GM12878 (cell line): ENCODE measurements around the gene HIVEP1. TPM values are rescaled to one million over a fixed set of nuclear protein-coding genes. Genes with fewer than 3 reads are reported as not detected.
A peak's percentile ranks its signal among the peaks of the same experiment; 100 is the strongest.

Experiments
- ATAC-seq: fragments of 200-7000 bp; cut with Tn5 transposase; 3 replicates; pipeline ENCODE4 v1.9.1; 2020; ENCODE audit warnings: mild to moderate bottlenecking, moderate library complexity
- BruUV-seq: library from RNA; stranded (reverse); fragments of 400-500 nt; replicated peaks from 2 replicates; lab custom pipeline; 2021; lab: Mats Ljungman, UMichigan
- CTCF ChIA-PET: fragments of 300-600 bp; sonication (Branson Sonifier 250); formaldehyde crosslinking; extraction: SDS; loops from one replicate; lab custom pipeline; 2021; ENCODE audit warnings: inconsistent platforms; lab: Yijun Ruan, JAX
- POLR2A ChIA-PET: fragments of 350-600 bp; formaldehyde crosslinking; extraction: SDS; loops from one replicate; lab custom pipeline; 2021; ENCODE audit warnings: inconsistent platforms; lab: Charles Lee
- RAD21 ChIA-PET: fragments of 300-600 bp; sonication (Branson Sonifier 250); formaldehyde crosslinking; loops from one replicate; lab custom pipeline; 2023; ENCODE audit warnings: antibody characterized with exemption; ENCODE audit not compliant: unreplicated experiment; lab: Charles Lee
- SMC1A ChIA-PET: fragments of 300-600 bp; sonication (Branson Sonifier 250); formaldehyde crosslinking; loops from one replicate; lab custom pipeline; 2023; ENCODE audit not compliant: unreplicated experiment, uncharacterized antibody; lab: Charles Lee
- DNase-seq: peaks from one replicate; pipeline ENCODE4 v3.0.0-alpha.2; 2011; ENCODE audit warnings: low read depth, low spot score
- FAIRE-seq: peaks from 3 replicates; lab custom pipeline; 2011; peaks lifted over from hg19 to GRCh38; lab: Jason Lieb, UNC
- H2AFZ ChIP-seq: 2 replicates; pipeline ENCODE4 v1.6.0; 2011; ENCODE audit warnings: low read depth, low read length, control low read depth; ENCODE audit not compliant: control insufficient read depth
- H3K27ac ChIP-seq: 2 replicates; pipeline ENCODE4 v1.5.1; 2011; ENCODE audit warnings: control low read depth; ENCODE audit not compliant: control insufficient read depth, insufficient read depth
- H3K27me3 ChIP-seq, 2 experiments: replicated peaks in 1 of 2; 2 replicates each; pipeline versions ENCODE4 v1.6.0 to v1.6.1; 2011; ENCODE audit warnings: low read length in 1 of 2; ENCODE audit not compliant: control insufficient read depth in 2 of 2, insufficient read depth in 2 of 2
- H3K36me3 ChIP-seq, 2 experiments: 2 replicates each; pipeline ENCODE4 v1.5.1; 2011; ENCODE audit warnings: low read length in 1 of 2; ENCODE audit not compliant: control insufficient read depth in 2 of 2, insufficient read depth in 2 of 2
- H3K4me1 ChIP-seq: 2 replicates; pipeline ENCODE4 v1.6.1; 2011; ENCODE audit warnings: mild to moderate bottlenecking, low read length, moderate library complexity, mixed read lengths; ENCODE audit not compliant: control insufficient read depth, insufficient read depth
- H3K4me2 ChIP-seq: 2 replicates; pipeline ENCODE4 v1.6.0; 2011; ENCODE audit warnings: control low read depth; ENCODE audit not compliant: control insufficient read depth, insufficient read depth
- H3K4me3 ChIP-seq: fragments of 200-600 bp; sonication (generic); 2 replicates; pipeline ENCODE4 v1.5.1; 2016
- H3K79me2 ChIP-seq: 2 replicates; pipeline ENCODE4 v1.6.0; 2011; ENCODE audit warnings: low read length; ENCODE audit not compliant: control insufficient read depth, insufficient read depth
- H3K9ac ChIP-seq: 2 replicates; pipeline ENCODE4 v1.8.0; 2011; ENCODE audit warnings: low read length, control low read depth, mixed read lengths; ENCODE audit not compliant: control insufficient read depth, insufficient read depth
- H3K9me3 ChIP-seq: replicated peaks from 3 replicates; pipeline ENCODE4 v1.5.1; 2011; ENCODE audit warnings: mild to moderate bottlenecking, low read length; ENCODE audit not compliant: control insufficient read depth, insufficient read depth
- H4K20me1 ChIP-seq: 2 replicates; pipeline ENCODE4 v1.6.0; 2011; ENCODE audit not compliant: control insufficient read depth, insufficient read depth
- ETV6 ChIP-seq, 2 experiments: fragments of 450-650 bp in 1 of 2; IDR thresholded peaks in 1 of 2; conservative IDR thresholded peaks in 1 of 2; 2 replicates each; pipeline ENCODE4 v1.6.1; 2014; ENCODE audit warnings: antibody characterized with exemption in 1 of 2, borderline replicate concordance in 1 of 2, low read depth in 1 of 2, mild to moderate bottlenecking in 1 of 2, moderate library complexity in 1 of 2
- POLR2AphosphoS5 ChIP-seq: IDR thresholded peaks from 2 replicates; pipeline ENCODE4 v1.6.1; 2011; ENCODE audit warnings: mild to moderate bottlenecking, low read length, inconsistent platforms
- POU2F2 ChIP-seq: IDR thresholded peaks from 3 replicates; pipeline ENCODE4 v1.6.1; 2011; ENCODE audit warnings: low read depth, mild to moderate bottlenecking, low read length, borderline replicate concordance
- STAT1 ChIP-seq: fragments of 450-650 bp; conservative IDR thresholded peaks from 2 replicates; pipeline ENCODE4 v1.6.1; 2014; ENCODE audit warnings: antibody characterized with exemption, mild to moderate bottlenecking
- TCF7 ChIP-seq: IDR thresholded peaks from 2 replicates; pipeline ENCODE4 v1.6.1; 2014; ENCODE audit warnings: antibody characterized with exemption, borderline replicate concordance
- ZNF217 ChIP-seq: fragments of 450-650 bp; IDR thresholded peaks from 2 replicates; pipeline ENCODE4 v1.6.1; 2017; ENCODE audit warnings: antibody characterized with exemption, mild to moderate bottlenecking
- ZZZ3 ChIP-seq: IDR thresholded peaks from 2 replicates; pipeline ENCODE4 v1.6.1; 2011; ENCODE audit warnings: low read depth; ENCODE audit not compliant: control insufficient read depth, insufficient read length
- WGBS: methylation state at CpG from one replicate; pipeline ENCODE4 v1.1.6; 2016; ENCODE audit warnings: low lambda C conversion rate; ENCODE audit not compliant: insufficient replicate concordance, insufficient coverage; ENCODE audit errors: missing lambda C conversion rate; 5-methylcytosine and 5-hydroxymethylcytosine counted together
- in situ Hi-C: fragments of 300-500 bp; cut with MboI; formaldehyde crosslinking; loops from 9 replicates; pipeline ENCODE4 v1.14.3; 2018; ENCODE audit warnings: mixed read lengths
- intact Hi-C: fragments of 100-400 bp; cut with micrococcal nuclease; formaldehyde crosslinking; loops from one replicate; pipeline ENCODE4 v1.14.2; 2022; ENCODE audit not compliant: unreplicated experiment
- polyA plus RNA-seq, 11 experiments: library from polyadenylated mRNA; depleted of rRNA in 4 of 11; unstranded in 6 of 11; stranded (reverse) in 5 of 11; fragments of >200 nt; fragmentation: Nextera tagmentation in 4 of 11; fragmentation: Illumina TruSeq in 1 of 11; extraction: Ambion mirVana in 4 of 11; extraction: Trizol in 1 of 11; gene quantifications; 1 replicate in 1 of 11; 2 replicates in 10 of 11; pipeline versions ENCODE4 v1.2.1 to v1.2.3, GENCODE V29; 2011 to 2016; ENCODE audit warnings: inconsistent platforms in 2 of 11, missing spikeins in 2 of 11, low read depth in 1 of 11
- total RNA-seq, 4 experiments: library from RNA; depleted of rRNA in 3 of 4; stranded (reverse); fragments of >200 nt in 3 of 4; fragmentation: Illumina TruSeq in 1 of 4; extraction: Trizol in 1 of 4; gene quantifications; 2 replicates each; pipeline versions ENCODE4 v1.2.1 to v1.2.3, GENCODE V29; 2013 to 2021
- TF ChIP-seq, protein P1 (sequence below): IDR thresholded peaks from 2 replicates; pipeline ENCODE4 v1.6.1; 2012; ENCODE audit warnings: low read length, inconsistent platforms
- TF ChIP-seq, protein P2 (sequence below): fragments of 450-650 bp; IDR thresholded peaks from 2 replicates; pipeline ENCODE4 v1.6.1; 2018; ENCODE audit warnings: borderline replicate concordance, mild to moderate bottlenecking; ENCODE audit not compliant: partially characterized antibody
- TF ChIP-seq, protein P3 (sequence below), 3 experiments: IDR thresholded peaks in 2 of 3; conservative IDR thresholded peaks in 1 of 3; 2 replicates each; pipeline ENCODE4 v1.5.1; 2011; ENCODE audit warnings: low read depth in 3 of 3, low read length in 3 of 3, mild to moderate bottlenecking in 3 of 3, control low read depth in 2 of 3, moderate library complexity in 2 of 3, inconsistent platforms in 1 of 3, mixed read lengths in 1 of 3; ENCODE audit not compliant: control insufficient read depth in 2 of 3, insufficient read depth in 1 of 3; ENCODE audit errors: extremely low read depth in 1 of 3

HIVEP1 gene
- total and polyA plus RNA-seq, 10 of the 15 experiments (the other 5 are each of a cell fraction or from before 2014, with no cell fraction given) = 4.3 to 37.5 (median 21.6) TPM

DNA sequence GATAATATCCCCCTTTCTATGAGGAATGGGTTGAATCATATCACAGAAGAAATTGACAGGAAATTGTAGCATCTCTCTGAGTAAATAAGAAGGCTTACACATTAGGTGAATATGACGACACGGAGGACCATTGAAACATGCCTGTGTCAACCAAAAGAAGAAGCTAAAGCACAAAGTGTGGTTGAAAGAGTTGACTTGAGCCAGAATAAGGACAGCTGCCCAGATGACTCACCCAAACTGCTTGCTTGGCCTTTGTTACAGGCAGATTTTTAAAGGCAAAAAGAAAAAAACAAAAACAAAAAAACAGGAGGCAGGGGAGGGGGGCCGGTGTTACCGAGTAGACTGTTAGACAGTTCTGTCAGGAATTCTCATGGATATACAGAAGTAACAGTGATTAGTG lies 148.2 kb downstream of the HIVEP1 start:
- H3K36me3 ChIP-seq = peaks cover 12 to 23% of the 10 kb centered on the region in 2 experiments; a peak in 3 of 4 replicates
- no TSS peak for BruUV-seq
- ChIA-PET RAD21 (no interaction called here), POLR2A (no interaction called here), CTCF (interaction anchor here (0.6 to 1.4 kb wide), 2 partner anchors 24 to 26 kb away, joined by 3 to 4 read pairs; no protein-coding TSS in a partner anchor), SMC1A (interaction anchor here (1.1 to 2.8 kb wide), 2 partner anchors 11 to 130 kb away, joined by 3 to 7 read pairs; partner anchors contain the start of gene EDN1)
- H3K4me1 ChIP-seq = no peaks in the 10 kb centered on the region
- WGBS = 50% methylated on average over 4 of the region's 4 CpGs
- no peak overlapping the region for H3K4me3 ChIP-seq
- no peaks in the 10 kb centered on the region for H4K20me1 ChIP-seq
- H2AFZ ChIP-seq = no peak overlapping the region
- peaks cover 1% of the 10 kb centered on the region for H3K79me2 ChIP-seq
- H3K4me2 ChIP-seq = no peak overlapping the region
- H3K9ac ChIP-seq = no peak overlapping the region
- no peaks in the 10 kb centered on the region; the same call in 2 of the 3 replicates for H3K9me3 ChIP-seq
- H3K27ac ChIP-seq = no peak overlapping the region
- ATAC-seq = peak; percentile 39; the same call in 2 of the 3 replicates
- no peak for DNase-seq
- no peaks in the 10 kb centered on the region for H3K27me3 ChIP-seq
- in situ Hi-C loops = no loop called here
- intact Hi-C loops = no loop called here
- FAIRE-seq = no peak
- TF ChIP-seq POLR2AphosphoS5 (peak; percentile 28; the same call in 1 of the 2 replicates), POU2F2 (no peak)

DNA sequence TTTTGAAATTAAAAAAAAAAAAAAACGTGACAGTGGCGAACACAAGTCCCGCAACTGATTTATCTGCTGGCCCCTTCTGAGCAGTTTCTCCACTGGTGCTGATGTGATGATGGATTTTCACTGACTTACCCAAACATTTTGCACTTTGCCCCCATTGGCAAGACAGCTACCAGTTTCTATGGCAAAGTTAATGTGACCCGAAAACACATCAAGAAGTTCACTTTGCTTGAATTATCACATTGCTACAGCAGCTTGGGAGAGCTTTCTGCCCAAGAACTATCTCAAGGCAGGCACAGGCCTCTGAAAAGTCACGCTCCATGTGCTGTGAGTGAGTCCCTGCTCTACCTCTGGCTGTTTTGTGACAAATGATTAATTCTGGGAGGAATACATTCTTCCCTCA lies 150.1 kb downstream of the HIVEP1 start:
- SMC1A ChIA-PET = interaction anchor here (0.6 to 2.8 kb wide), 4 partner anchors 26 to 128 kb away, joined by 3 to 7 read pairs (median 3); partner anchors contain the start of gene EDN1
- Histone ChIP-seq H3K36me3 (peaks cover 12 to 23% of the 10 kb centered on the region in 2 experiments; a peak in 3 of 4 replicates), H3K4me3 (no peak overlapping the region), H4K20me1 (no peaks in the 10 kb centered on the region), H3K4me2 (no peak overlapping the region), H3K27ac (no peak overlapping the region), H3K9ac (no peak overlapping the region), H3K4me1 (no peaks in the 10 kb centered on the region), H3K79me2 (no peaks in the 10 kb centered on the region; the same call in none of the 2 replicates), H2AFZ (no peak overlapping the region), H3K27me3 (no peaks in the 10 kb centered on the region), H3K9me3 (no peaks in the 10 kb centered on the region)
- RAD21 ChIA-PET = no interaction called here
- ATAC-seq (no peak), FAIRE-seq (no peak), DNase-seq (no peak)
- 97% methylated on average over 5 of the region's 5 CpGs for WGBS
- CTCF ChIA-PET = interaction anchor here (1.4 kb wide), 1 partner anchor 72 kb away, joined by 5 read pairs; no protein-coding TSS in a partner anchor
- in situ Hi-C loops (no loop called here), intact Hi-C loops (no loop called here)
- BruUV-seq = no TSS peak
- POLR2A ChIA-PET = no interaction called here
- TF ChIP-seq ZNF217 (no peak), TCF7 (no peak), ETV6 (conservative IDR thresholded peaks at IDR 0.05 in 1 of 2, IDR thresholded peaks at IDR 0.05 in 1 of 2; ENCODE audit: borderline replicate concordance in 1 of 2, low read depth in 1 of 2) (no peak), STAT1 (no peak), ZZZ3 (no peak)
- TF ChIP-seq, protein P1, sequence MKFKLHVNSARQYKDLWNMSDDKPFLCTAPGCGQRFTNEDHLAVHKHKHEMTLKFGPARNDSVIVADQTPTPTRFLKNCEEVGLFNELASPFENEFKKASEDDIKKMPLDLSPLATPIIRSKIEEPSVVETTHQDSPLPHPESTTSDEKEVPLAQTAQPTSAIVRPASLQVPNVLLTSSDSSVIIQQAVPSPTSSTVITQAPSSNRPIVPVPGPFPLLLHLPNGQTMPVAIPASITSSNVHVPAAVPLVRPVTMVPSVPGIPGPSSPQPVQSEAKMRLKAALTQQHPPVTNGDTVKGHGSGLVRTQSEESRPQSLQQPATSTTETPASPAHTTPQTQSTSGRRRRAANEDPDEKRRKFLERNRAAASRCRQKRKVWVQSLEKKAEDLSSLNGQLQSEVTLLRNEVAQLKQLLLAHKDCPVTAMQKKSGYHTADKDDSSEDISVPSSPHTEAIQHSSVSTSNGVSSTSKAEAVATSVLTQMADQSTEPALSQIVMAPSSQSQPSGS = no peak
- TF ChIP-seq, protein P2, sequence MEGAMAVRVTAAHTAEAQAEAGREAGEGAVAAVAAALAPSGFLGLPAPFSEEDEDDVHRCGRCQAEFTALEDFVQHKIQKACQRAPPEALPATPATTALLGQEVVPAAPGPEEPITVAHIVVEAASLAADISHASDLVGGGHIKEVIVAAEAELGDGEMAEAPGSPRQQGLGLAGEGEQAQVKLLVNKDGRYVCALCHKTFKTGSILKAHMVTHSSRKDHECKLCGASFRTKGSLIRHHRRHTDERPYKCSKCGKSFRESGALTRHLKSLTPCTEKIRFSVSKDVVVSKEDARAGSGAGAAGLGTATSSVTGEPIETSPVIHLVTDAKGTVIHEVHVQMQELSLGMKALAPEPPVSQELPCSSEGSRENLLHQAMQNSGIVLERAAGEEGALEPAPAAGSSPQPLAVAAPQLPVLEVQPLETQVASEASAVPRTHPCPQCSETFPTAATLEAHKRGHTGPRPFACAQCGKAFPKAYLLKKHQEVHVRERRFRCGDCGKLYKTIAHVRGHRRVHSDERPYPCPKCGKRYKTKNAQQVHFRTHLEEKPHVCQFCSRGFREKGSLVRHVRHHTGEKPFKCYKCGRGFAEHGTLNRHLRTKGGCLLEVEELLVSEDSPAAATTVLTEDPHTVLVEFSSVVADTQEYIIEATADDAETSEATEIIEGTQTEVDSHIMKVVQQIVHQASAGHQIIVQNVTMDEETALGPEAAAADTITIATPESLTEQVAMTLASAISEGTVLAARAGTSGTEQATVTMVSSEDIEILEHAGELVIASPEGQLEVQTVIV = no peak
- TF ChIP-seq, protein P3, sequence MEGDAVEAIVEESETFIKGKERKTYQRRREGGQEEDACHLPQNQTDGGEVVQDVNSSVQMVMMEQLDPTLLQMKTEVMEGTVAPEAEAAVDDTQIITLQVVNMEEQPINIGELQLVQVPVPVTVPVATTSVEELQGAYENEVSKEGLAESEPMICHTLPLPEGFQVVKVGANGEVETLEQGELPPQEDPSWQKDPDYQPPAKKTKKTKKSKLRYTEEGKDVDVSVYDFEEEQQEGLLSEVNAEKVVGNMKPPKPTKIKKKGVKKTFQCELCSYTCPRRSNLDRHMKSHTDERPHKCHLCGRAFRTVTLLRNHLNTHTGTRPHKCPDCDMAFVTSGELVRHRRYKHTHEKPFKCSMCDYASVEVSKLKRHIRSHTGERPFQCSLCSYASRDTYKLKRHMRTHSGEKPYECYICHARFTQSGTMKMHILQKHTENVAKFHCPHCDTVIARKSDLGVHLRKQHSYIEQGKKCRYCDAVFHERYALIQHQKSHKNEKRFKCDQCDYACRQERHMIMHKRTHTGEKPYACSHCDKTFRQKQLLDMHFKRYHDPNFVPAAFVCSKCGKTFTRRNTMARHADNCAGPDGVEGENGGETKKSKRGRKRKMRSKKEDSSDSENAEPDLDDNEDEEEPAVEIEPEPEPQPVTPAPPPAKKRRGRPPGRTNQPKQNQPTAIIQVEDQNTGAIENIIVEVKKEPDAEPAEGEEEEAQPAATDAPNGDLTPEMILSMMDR (IDR thresholded peaks at IDR 0.05 in 2 of 3, conservative IDR thresholded peaks at IDR 0.05 in 1 of 3; ENCODE audit: control insufficient read depth in 2 of 3, extremely low read depth in 1 of 3, insufficient read depth in 1 of 3, low read depth in 3 of 3, low read length in 3 of 3) = no peak
